BE2C (cell line): ENCODE measurements around the gene AAMP.
A peak's percentile ranks its signal among the peaks of the same experiment; 100 is the strongest.

ENCODE experiments used
- DNase-seq: peaks from one replicate; pipeline ENCODE4 v3.0.0-alpha.2; 2020
- H3K27me3 ChIP-seq: fragments of 250-450 bp; sonication (Bioruptor Pico); 2 replicates; pipeline ENCODE4 v1.5.1; 2020; ENCODE audit warnings: mild to moderate bottlenecking
- H3K36me3 ChIP-seq: fragments of 250-450 bp; sonication (Bioruptor Pico); 2 replicates; pipeline ENCODE4 v1.5.1; 2020; ENCODE audit warnings: mild to moderate bottlenecking
- H3K4me1 ChIP-seq: fragments of 250-450 bp; sonication (Bioruptor Pico); 2 replicates; pipeline ENCODE4 v1.5.1; 2020
- H3K4me3 ChIP-seq: 2 replicates; pipeline ENCODE4 v1.5.1; 2011; ENCODE audit warnings: low read depth, low read length
- H3K9me3 ChIP-seq: fragments of 250-450 bp; sonication (Bioruptor Pico); 2 replicates; pipeline ENCODE4 v1.5.1; 2020
- CTCF ChIP-seq: IDR thresholded peaks from 2 replicates; pipeline ENCODE4 v1.5.1; 2012; ENCODE audit warnings: mild to moderate bottlenecking, low read depth, low read length

The AAMP gene

GRCh38 chr2:218262237-218262600 is 7.7 kb downstream of the AAMP start:
- TF ChIP-seq CTCF: no peak
- Histone ChIP-seq H3K27me3 (no peaks in the 10 kb centered on the region), H3K36me3 (peaks cover 14% of the 10 kb centered on the region), H3K4me3 (peak overlapping the region; percentile 35), H3K4me1 (peaks cover 45% of the 10 kb centered on the region), H3K9me3 (no peaks in the 10 kb centered on the region)
- no peak for DNase-seq

- TF ChIP-seq CTCF: no peak
- H3K4me1 ChIP-seq: peaks cover 45% of the 10 kb centered on the region
- H3K27me3 ChIP-seq: no peaks in the 10 kb centered on the region
- peak; percentile 65 for DNase-seq
- peaks cover 13% of the 10 kb centered on the region for H3K36me3 ChIP-seq
- H3K9me3 ChIP-seq: no peaks in the 10 kb centered on the region
- H3K4me3 ChIP-seq: peak overlapping the region; percentile 35
Measured at GRCh38 chr2:218261423-218262236, 8.3 kb downstream of the AAMP start.

- Histone ChIP-seq H3K4me1 (peaks cover 45% of the 10 kb centered on the region), H3K9me3 (no peaks in the 10 kb centered on the region), H3K4me3 (peak within 1 kb of the TSS; percentile 35), H3K36me3 (peaks cover 14% of the 10 kb centered on the region), H3K27me3 (no peaks in the 10 kb centered on the region)
- TF ChIP-seq CTCF: no peak
- DNase-seq: peak; percentile 57
Measured at GRCh38 chr2:218260742-218261422, 9.1 kb downstream of the AAMP start, which contains the start of gene GPBAR1. Gene GPBAR1 (plus strand): TSS chr2:218261015. CDS start chr2:218262725, 1,710 bp downstream.

GRCh38 chr2:218260166-218260565 is 9.8 kb downstream of the AAMP start:
- H3K36me3 ChIP-seq: peaks cover 21% of the 10 kb centered on the region
- TF ChIP-seq CTCF: no peak
- H3K4me1 ChIP-seq: peaks cover 45% of the 10 kb centered on the region

GRCh38 chr2:218259099-218259961 is 10.6 kb downstream of the AAMP start:
- peaks cover 45% of the 10 kb centered on the region for H3K4me1 ChIP-seq
- peak overlapping the region; percentile 14; the same call in 1 of the 2 replicates for H3K4me3 ChIP-seq
- TF ChIP-seq CTCF: no peak

More at GRCh38 chr2:218260166-218260565, 9.8 kb downstream of the AAMP start:
- Histone ChIP-seq H3K9me3 (no peaks in the 10 kb centered on the region), H3K27me3 (no peaks in the 10 kb centered on the region), H3K4me3 (no peak overlapping the region)
- no peak for DNase-seq

More at GRCh38 chr2:218259099-218259961, 10.6 kb downstream of the AAMP start:
- Histone ChIP-seq H3K36me3 (peaks cover 23% of the 10 kb centered on the region), H3K9me3 (no peaks in the 10 kb centered on the region), H3K27me3 (no peaks in the 10 kb centered on the region)
- DNase-seq: peak; percentile 86
